Activated naive CD8-positive, alpha-beta T cell (primary cell): Measurements from ENCODE around the gene SLC6A11.

Experiments used
- H3K27ac Mint-ChIP-seq: one replicate; pipeline ENCODE4 v1.8.0; 2021; ENCODE audit warnings: mixed read lengths
- H3K27me3 Mint-ChIP-seq: one replicate; pipeline ENCODE4 v1.8.0; 2021; ENCODE audit warnings: mixed read lengths
- H3K36me3 Mint-ChIP-seq: one replicate; pipeline ENCODE4 v1.8.0; 2021; ENCODE audit warnings: mixed read lengths
- H3K4me1 Mint-ChIP-seq: one replicate; pipeline ENCODE4 v1.8.0; 2021; ENCODE audit warnings: low read depth, mixed read lengths
- H3K4me3 Mint-ChIP-seq: one replicate; pipeline ENCODE4 v1.8.0; 2021; ENCODE audit warnings: mild to moderate bottlenecking, mixed read lengths
- H3K9me3 Mint-ChIP-seq: one replicate; pipeline ENCODE4 v1.8.0; 2021; ENCODE audit warnings: low read depth, mixed read lengths

Gene SLC6A11

GRCh38 chr3:10814623-10815022 lies 1.4 kb upstream of the SLC6A11 start:
- Mint-ChIP-seq H3K9me3 (no peaks in the 10 kb centered on the region), H3K27me3 (peaks cover 34% of the 10 kb centered on the region), H3K36me3 (no peaks in the 10 kb centered on the region), H3K4me1 (peaks cover 3% of the 10 kb centered on the region), H3K4me3 (no peak overlapping the region), H3K27ac (no peak overlapping the region)

- H3K4me3 Mint-ChIP-seq = no peak overlapping the region
- H3K4me1 Mint-ChIP-seq = peaks cover 3% of the 10 kb centered on the region
- H3K36me3 Mint-ChIP-seq = no peaks in the 10 kb centered on the region
- peaks cover 34% of the 10 kb centered on the region for H3K27me3 Mint-ChIP-seq
- no peak overlapping the region for H3K27ac Mint-ChIP-seq
- no peaks in the 10 kb centered on the region for H3K9me3 Mint-ChIP-seq
Measured at GRCh38 chr3:10815487-10815886, 541 bp upstream of the SLC6A11 start.

DNA sequence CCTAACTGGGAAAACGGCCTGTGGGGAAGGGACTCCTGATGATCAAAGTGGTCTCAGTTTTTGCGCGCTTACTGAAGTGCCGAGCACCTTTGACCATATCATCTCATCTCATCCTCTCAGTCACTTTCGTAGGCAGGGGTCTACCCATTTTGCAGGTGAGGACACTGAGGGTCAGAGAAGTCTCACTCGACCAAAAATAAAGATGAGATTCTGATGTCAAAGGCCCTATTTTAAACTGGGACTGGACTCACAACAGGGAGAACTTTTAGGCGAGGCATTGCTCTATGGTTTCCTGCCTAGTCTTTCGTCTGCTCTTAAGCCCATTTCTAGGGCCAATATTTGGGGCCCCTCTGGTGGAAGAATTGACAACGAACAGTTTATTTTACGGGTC lies 830 bp downstream of the SLC6A11 start:
- peaks cover 30% of the 10 kb centered on the region for H3K27me3 Mint-ChIP-seq
- no peak overlapping the region for H3K4me3 Mint-ChIP-seq

DNA sequence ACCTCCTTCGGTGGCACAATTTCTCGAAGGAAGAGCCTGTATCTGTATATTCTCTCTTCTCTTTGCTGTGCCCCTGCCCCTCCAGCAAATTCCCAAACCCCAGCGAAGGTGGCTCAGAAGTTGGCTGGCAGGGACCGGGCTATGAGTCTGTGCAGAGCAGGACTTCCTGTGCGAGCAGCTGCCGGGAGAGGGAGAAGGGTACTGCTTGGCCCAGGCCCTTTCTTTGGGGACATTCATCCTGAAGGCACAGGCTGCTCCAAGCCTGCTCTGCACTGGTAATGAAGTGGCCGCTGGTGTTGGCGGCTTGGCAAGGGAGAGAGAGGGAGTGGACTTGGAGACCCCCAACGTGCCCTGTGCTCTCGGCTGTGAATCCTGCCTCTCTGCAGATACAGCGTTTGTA lies 1.5 kb downstream of the SLC6A11 start:
- Mint-ChIP-seq H3K27me3 (peaks cover 25% of the 10 kb centered on the region), H3K36me3 (no peaks in the 10 kb centered on the region), H3K9me3 (no peaks in the 10 kb centered on the region), H3K4me3 (no peak overlapping the region), H3K27ac (no peak overlapping the region), H3K4me1 (peaks cover 3% of the 10 kb centered on the region)

More for the DNA sequence above, 830 bp downstream of the SLC6A11 start:
- no peaks in the 10 kb centered on the region for H3K9me3 Mint-ChIP-seq
- peaks cover 3% of the 10 kb centered on the region for H3K4me1 Mint-ChIP-seq
- no peaks in the 10 kb centered on the region for H3K36me3 Mint-ChIP-seq
- H3K27ac Mint-ChIP-seq = no peak overlapping the region

DNA sequence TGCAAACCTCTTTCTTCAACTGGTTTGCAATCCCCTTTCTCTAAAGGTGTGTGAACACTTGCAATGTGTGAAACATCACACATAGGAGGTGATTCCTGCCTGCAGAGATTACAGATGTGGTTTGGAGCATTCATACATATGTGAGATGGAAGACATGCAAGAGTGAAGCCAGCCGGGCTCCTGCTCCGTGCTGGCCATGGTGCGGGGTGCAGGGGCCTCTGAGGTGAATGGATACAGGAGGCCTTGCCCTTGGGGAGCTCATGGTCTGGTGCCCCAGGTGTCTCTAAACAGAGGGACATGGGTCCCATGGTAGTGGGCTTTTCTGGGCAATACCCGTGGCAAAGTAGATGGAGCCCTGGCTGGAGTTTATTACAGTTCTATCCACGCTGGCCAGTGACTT lies 6.0 kb downstream of the SLC6A11 start:
- Mint-ChIP-seq H3K4me1 (no peaks in the 10 kb centered on the region), H3K36me3 (no peaks in the 10 kb centered on the region), H3K27ac (no peak overlapping the region), H3K9me3 (no peaks in the 10 kb centered on the region), H3K4me3 (no peak overlapping the region), H3K27me3 (peaks cover 5% of the 10 kb centered on the region)

DNA sequence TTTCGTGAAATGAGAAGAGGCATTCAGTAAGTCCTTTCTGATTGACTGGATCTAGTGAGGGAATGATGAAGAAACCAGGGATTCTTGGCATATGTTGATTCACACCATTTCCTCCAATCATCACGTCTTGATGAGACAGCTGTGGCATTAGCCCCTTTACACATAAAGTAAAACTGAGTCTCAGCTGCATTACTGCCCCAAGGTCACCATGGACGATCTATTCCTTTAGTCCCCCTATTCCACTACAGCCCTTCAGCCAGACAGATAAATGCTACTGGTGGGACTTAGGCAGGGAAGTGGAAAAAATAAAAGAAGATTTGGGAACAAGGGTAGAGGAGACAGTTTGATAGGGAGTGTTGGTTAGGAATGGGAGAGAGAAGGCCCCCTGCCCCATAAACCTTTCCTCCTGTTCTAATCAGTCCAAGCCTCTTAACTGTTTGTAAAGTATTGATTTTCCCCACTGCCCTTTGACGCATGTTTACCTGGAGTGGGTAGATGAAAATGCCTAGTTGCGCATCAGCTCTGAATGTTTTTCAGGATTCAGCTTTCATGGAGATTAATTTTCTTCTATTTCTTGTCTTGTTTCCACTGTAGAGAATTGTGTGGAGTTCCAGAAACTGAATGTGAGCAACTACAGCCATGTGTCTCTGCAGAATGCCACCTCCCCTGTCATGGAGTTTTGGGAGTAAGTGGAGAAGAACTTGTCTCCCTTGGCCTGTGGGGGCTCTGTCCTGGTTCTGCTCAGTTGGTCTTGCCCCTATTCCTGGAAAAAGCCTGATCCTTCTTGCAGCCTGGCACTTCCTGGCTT lies 6.9 kb downstream of the SLC6A11 start:
- Mint-ChIP-seq H3K4me1 (no peaks in the 10 kb centered on the region), H3K9me3 (no peaks in the 10 kb centered on the region), H3K27me3 (peaks cover 3% of the 10 kb centered on the region), H3K4me3 (no peak overlapping the region), H3K27ac (no peak overlapping the region), H3K36me3 (no peaks in the 10 kb centered on the region)

DNA sequence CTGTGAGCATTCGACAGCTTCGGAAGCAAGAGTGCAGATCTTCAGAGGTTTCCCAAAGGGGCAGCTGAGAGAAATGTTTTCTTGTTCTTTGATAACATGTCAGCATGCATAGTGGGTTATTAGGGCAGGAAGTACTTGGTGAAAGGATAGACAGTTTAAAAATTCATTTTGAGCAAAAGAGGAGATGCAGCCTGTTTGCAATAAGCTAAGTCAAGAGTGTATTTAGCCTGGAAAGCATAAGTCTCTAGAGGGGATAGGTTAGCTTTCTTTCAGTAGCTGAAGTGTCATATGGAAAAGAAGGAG lies 7.4 kb downstream of the SLC6A11 start:
- Mint-ChIP-seq H3K27me3 (peaks cover 3% of the 10 kb centered on the region), H3K36me3 (no peaks in the 10 kb centered on the region), H3K4me1 (no peaks in the 10 kb centered on the region), H3K9me3 (no peaks in the 10 kb centered on the region), H3K4me3 (no peak overlapping the region), H3K27ac (no peak overlapping the region)

- Mint-ChIP-seq H3K36me3 (no peaks in the 10 kb centered on the region), H3K9me3 (no peaks in the 10 kb centered on the region), H3K27me3 (peaks cover 3% of the 10 kb centered on the region)
Measured at GRCh38 chr3:10824468-10824867, 8.4 kb downstream of the SLC6A11 start.

GRCh38 chr3:10833855-10834414 lies 17.9 kb downstream of the SLC6A11 start:
- Mint-ChIP-seq H3K4me1 (no peaks in the 10 kb centered on the region), H3K9me3 (no peaks in the 10 kb centered on the region), H3K4me3 (no peak overlapping the region), H3K36me3 (no peaks in the 10 kb centered on the region), H3K27me3 (peaks cover 13% of the 10 kb centered on the region), H3K27ac (no peak overlapping the region)

More at GRCh38 chr3:10824468-10824867, 8.4 kb downstream of the SLC6A11 start:
- no peak overlapping the region for H3K4me3 Mint-ChIP-seq
- no peaks in the 10 kb centered on the region for H3K4me1 Mint-ChIP-seq
- no peak overlapping the region for H3K27ac Mint-ChIP-seq

DNA sequence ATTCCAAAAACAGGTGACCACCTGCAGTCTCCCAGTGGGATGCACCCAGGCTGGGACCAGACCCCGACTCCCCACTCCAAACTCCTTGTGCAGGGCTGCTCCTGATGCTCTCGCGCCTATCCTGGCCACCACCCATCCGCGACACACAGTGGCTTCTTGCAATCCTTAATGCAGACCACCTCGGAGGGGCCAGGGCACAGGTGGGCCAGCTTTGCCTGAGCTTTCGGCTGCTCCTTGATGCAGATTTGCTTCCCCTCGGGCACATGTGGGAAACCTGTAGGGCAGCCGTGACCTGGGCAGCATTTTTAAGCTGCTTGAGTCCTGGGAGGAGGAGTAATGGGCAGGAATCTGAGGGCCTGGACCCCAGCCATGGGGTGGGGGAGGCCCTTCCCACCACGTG lies 18.9 kb downstream of the SLC6A11 start:
- Mint-ChIP-seq H3K9me3 (no peaks in the 10 kb centered on the region), H3K36me3 (no peaks in the 10 kb centered on the region), H3K4me1 (no peaks in the 10 kb centered on the region), H3K27ac (no peak overlapping the region), H3K4me3 (no peak overlapping the region), H3K27me3 (peaks cover 14% of the 10 kb centered on the region)

DNA sequence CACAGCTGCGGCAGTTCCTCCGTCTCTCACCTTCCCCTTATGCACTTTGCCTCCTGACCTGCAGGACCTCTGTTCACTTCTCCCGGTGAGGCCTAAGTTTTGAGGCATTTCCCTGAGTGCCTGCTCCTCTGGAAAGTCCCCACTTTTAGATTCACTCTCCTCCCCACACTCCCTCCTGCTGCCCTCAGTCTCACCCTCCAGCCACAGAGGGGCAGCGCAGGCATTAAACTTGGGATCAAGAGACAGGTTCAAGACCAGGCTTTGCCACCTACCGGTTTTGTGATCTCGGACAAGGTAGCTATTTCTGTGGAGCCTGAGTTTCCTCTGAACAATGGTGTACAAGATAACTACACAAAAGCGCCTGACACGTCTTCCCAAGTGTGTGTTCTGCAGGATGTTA lies 19.4 kb downstream of the SLC6A11 start:
- no peak overlapping the region for H3K27ac Mint-ChIP-seq
- no peaks in the 10 kb centered on the region for H3K9me3 Mint-ChIP-seq
- peaks cover 14% of the 10 kb centered on the region for H3K27me3 Mint-ChIP-seq
- H3K4me1 Mint-ChIP-seq = no peaks in the 10 kb centered on the region
- H3K36me3 Mint-ChIP-seq = no peaks in the 10 kb centered on the region
- H3K4me3 Mint-ChIP-seq = no peak overlapping the region

DNA sequence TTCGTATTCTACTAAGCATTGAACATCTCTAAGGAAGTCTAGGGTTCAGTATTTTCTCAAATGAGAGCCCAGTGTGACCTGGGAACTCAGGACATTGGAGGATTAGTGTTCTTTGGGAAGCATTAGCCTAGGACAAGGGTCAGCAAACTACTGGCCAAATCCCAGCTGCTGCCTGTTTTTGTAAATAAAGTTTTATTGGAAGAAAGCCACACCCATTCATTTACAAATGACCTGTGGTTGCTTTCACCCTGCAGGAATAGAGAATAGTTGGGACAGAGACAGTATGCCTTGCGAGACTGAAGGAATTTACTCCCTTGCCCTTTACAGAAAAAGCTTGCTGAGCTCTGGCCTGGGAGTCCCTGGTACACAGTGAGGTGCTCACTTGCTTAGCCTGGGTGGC lies 20.6 kb downstream of the SLC6A11 start:
- no peak overlapping the region for H3K4me3 Mint-ChIP-seq
- no peaks in the 10 kb centered on the region for H3K4me1 Mint-ChIP-seq
- peaks cover 14% of the 10 kb centered on the region for H3K27me3 Mint-ChIP-seq
- no peak overlapping the region for H3K27ac Mint-ChIP-seq
- no peaks in the 10 kb centered on the region for H3K9me3 Mint-ChIP-seq
- H3K36me3 Mint-ChIP-seq = no peaks in the 10 kb centered on the region

GRCh38 chr3:10837849-10838248 lies 21.8 kb downstream of the SLC6A11 start:
- Mint-ChIP-seq H3K36me3 (no peaks in the 10 kb centered on the region), H3K4me3 (no peak overlapping the region), H3K4me1 (no peaks in the 10 kb centered on the region), H3K27me3 (peaks cover 14% of the 10 kb centered on the region), H3K27ac (no peak overlapping the region), H3K9me3 (no peaks in the 10 kb centered on the region)

DNA sequence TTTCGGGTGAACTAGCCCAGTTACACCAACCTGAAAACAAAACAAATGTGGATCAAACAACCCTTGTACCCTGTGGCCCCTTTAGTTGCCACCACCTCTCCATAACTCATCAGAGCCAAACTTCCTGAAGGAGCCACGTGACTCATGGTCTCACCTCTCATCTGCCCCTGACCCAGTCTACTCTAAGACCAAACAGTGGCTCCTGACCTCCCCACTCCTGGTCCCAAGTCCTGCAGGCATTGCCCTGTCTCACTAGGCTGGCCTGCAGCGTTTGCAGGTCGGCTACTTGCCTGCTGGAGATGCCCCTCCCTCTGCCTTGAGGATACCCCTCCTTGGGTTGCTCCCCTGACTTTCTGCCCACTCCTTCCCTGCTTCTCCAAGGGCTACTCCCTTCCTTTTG lies 23.1 kb downstream of the SLC6A11 start:
- H3K27me3 Mint-ChIP-seq = peaks cover 12% of the 10 kb centered on the region
- no peaks in the 10 kb centered on the region for H3K36me3 Mint-ChIP-seq
- H3K4me3 Mint-ChIP-seq = no peak overlapping the region
- H3K27ac Mint-ChIP-seq = no peak overlapping the region
- H3K9me3 Mint-ChIP-seq = no peaks in the 10 kb centered on the region
- H3K4me1 Mint-ChIP-seq = no peaks in the 10 kb centered on the region

GRCh38 chr3:10841100-10841499 lies 25.1 kb downstream of the SLC6A11 start:
- no peak overlapping the region for H3K27ac Mint-ChIP-seq
- H3K4me1 Mint-ChIP-seq = no peaks in the 10 kb centered on the region
- no peaks in the 10 kb centered on the region for H3K36me3 Mint-ChIP-seq
- H3K4me3 Mint-ChIP-seq = no peak overlapping the region
- H3K27me3 Mint-ChIP-seq = peaks cover 10% of the 10 kb centered on the region
- no peaks in the 10 kb centered on the region for H3K9me3 Mint-ChIP-seq

GRCh38 chr3:10843378-10843777 lies 27.4 kb downstream of the SLC6A11 start:
- Mint-ChIP-seq H3K4me1 (no peaks in the 10 kb centered on the region), H3K9me3 (no peaks in the 10 kb centered on the region), H3K4me3 (no peak overlapping the region), H3K36me3 (no peaks in the 10 kb centered on the region), H3K27me3 (peaks cover 9% of the 10 kb centered on the region), H3K27ac (no peak overlapping the region)
